Naive thymus-derived CD4-positive, alpha-beta T cell (primary cell): ENCODE results near the gene PRLH. TPM values are rescaled to one million over a fixed set of nuclear protein-coding genes. Genes with fewer than 3 reads are reported as not detected.
A peak's percentile ranks its signal among the peaks of the same experiment; 100 is the strongest.

Source experiments
- ATAC-seq: fragments of 150-1000 bp; cut with Tn5 transposase; 2 replicates; pipeline ENCODE4 v1.10.0; 2021; ENCODE audit warnings: mild to moderate bottlenecking, moderate library complexity
- CTCF ChIA-PET: fragments of 350-600 bp; sonication (Branson Sonifier 250); formaldehyde crosslinking; loops from one replicate; lab custom pipeline; 2021; ENCODE audit warnings: antibody characterized with exemption; lab: Charles Lee
- POLR2A ChIA-PET: fragments of 350-600 bp; sonication (Branson Sonifier 250); formaldehyde crosslinking; loops from one replicate; lab custom pipeline; 2021; ENCODE audit warnings: antibody characterized with exemption, inconsistent platforms; lab: Charles Lee
- DNase-seq, 9 donors: peaks; one replicate each; pipeline versions ENCODE4 v3.0.0 to v3.0.0-alpha.2; 2020 to 2022; ENCODE audit warnings: mixed read lengths in 1 of 9
- H3K27ac ChIP-seq: one replicate; pipeline ENCODE4 v1.7.0; 2013; ENCODE audit warnings: mild to moderate bottlenecking, low read depth, low read length, moderate library complexity
- H3K27me3 ChIP-seq, 2 donors: one replicate each; pipeline ENCODE4 v1.7.0; 2013; ENCODE audit warnings: low read length in 2 of 2, mild to moderate bottlenecking in 2 of 2, moderate library complexity in 2 of 2; ENCODE audit not compliant: control insufficient read depth in 2 of 2, insufficient read depth in 2 of 2
- H3K36me3 ChIP-seq, 3 experiments: 1 replicate in 2 of 3; 2 replicates in 1 of 3; pipeline ENCODE4 v1.7.0; 2013; ENCODE audit warnings: low read length in 3 of 3, mild to moderate bottlenecking in 3 of 3, moderate library complexity in 1 of 3; ENCODE audit not compliant: insufficient read depth in 3 of 3, control insufficient read depth in 2 of 3
- H3K4me1 ChIP-seq, 2 donors: one replicate each; pipeline ENCODE4 v1.7.0; 2013; ENCODE audit warnings: low read length in 2 of 2, mild to moderate bottlenecking in 2 of 2, moderate library complexity in 1 of 2; ENCODE audit not compliant: control insufficient read depth in 2 of 2, insufficient read depth in 2 of 2
- H3K4me3 ChIP-seq: 2 replicates; pipeline ENCODE4 v1.7.0; 2013; ENCODE audit warnings: mild to moderate bottlenecking, low read length
- H3K9me3 ChIP-seq, 3 experiments: 1 replicate in 2 of 3; 2 replicates in 1 of 3; pipeline ENCODE4 v1.7.0; 2013; ENCODE audit warnings: low read length in 3 of 3; ENCODE audit not compliant: control insufficient read depth in 2 of 3
- H3K27ac Mint-ChIP-seq, 9 donors: one replicate each; pipeline ENCODE4 v1.8.0; 2020 to 2022; ENCODE audit warnings: mixed read lengths in 9 of 9, mild to moderate bottlenecking in 8 of 9, moderate library complexity in 5 of 9, inconsistent platforms in 2 of 9
- H3K27me3 Mint-ChIP-seq, 5 donors: one replicate each; pipeline ENCODE4 v1.8.0; 2021 to 2022; ENCODE audit warnings: mixed read lengths in 5 of 5, mild to moderate bottlenecking in 1 of 5
- H3K36me3 Mint-ChIP-seq, 5 donors: one replicate each; pipeline ENCODE4 v1.8.0; 2020 to 2022; ENCODE audit warnings: mixed read lengths in 5 of 5, mild to moderate bottlenecking in 3 of 5, inconsistent platforms in 1 of 5
- H3K4me1 Mint-ChIP-seq, 7 donors: one replicate each; pipeline ENCODE4 v1.8.0; 2020 to 2022; ENCODE audit warnings: mixed read lengths in 7 of 7, mild to moderate bottlenecking in 3 of 7, inconsistent platforms in 1 of 7
- H3K4me3 Mint-ChIP-seq, 10 donors: one replicate each; pipeline ENCODE4 v1.8.0; 2020 to 2022; ENCODE audit warnings: mild to moderate bottlenecking in 10 of 10, mixed read lengths in 10 of 10, moderate library complexity in 6 of 10, inconsistent platforms in 2 of 10
- H3K9me3 Mint-ChIP-seq, 11 donors: one replicate each; pipeline ENCODE4 v1.8.0; 2020 to 2022; ENCODE audit warnings: mixed read lengths in 11 of 11, mild to moderate bottlenecking in 4 of 11, inconsistent platforms in 1 of 11, moderate library complexity in 1 of 11
- intact Hi-C, 2 donors: fragments of 100-400 bp; cut with micrococcal nuclease; formaldehyde crosslinking; loops; one replicate each; pipeline ENCODE4 v1.15.1; 2023
- polyA plus RNA-seq, 2 donors: library from polyadenylated mRNA; unstranded; fragments of 300-500 nt; fragmentation: Illumina TruSeq; gene quantifications; one replicate each; pipeline ENCODE4 v1.2.3, GENCODE V29; 2021
- total RNA-seq, 6 experiments: library from RNA in 5 of 6; stranded (reverse) in 5 of 6; gene quantifications; 1 replicate in 5 of 6; 2 replicates in 1 of 6; pipeline ENCODE4 v1.2.3 and lab custom pipeline; 2021 to 2026

PRLH gene
- total and polyA plus RNA-seq, 7 experiments from 2014 or later, result not detected

DNA sequence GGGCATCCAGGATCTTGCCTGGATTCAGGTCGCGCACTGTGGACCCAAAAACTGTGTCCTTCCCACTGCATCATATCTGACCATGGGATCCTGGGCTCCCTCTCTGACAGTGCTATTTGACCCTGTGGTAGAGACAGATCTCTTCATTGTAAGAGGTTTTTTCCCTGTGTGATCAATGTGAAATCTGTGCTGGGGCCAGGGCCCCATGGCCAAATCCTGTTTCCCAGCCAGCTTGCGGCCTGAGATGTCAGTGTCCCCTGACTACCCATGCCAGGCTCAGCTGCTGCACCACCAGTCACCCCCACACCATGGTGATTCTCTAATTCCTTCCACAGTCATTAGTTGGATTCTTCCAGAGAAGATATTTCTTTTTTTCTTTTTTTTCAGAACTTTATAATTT lies 3.5 kb downstream of the PRLH start:
- no peak overlapping the region for H3K4me3 ChIP-seq
- ChIA-PET POLR2A (no interaction called here), CTCF (no interaction called here)
- peaks cover 0 to 2% (median 0%) of the 10 kb centered on the region in 11 donors for H3K9me3 Mint-ChIP-seq
- no peaks in the 10 kb centered on the region for H3K36me3 Mint-ChIP-seq
- H3K4me3 Mint-ChIP-seq, result no peak overlapping the region
- DNase-seq, result no peak
- intact Hi-C loops, result loop anchor here (5.0 to 10.0 kb wide), 2 partner anchors 445 to 1803 kb away; no protein-coding TSS in a partner anchor
- no peaks in the 10 kb centered on the region for H3K27me3 ChIP-seq
- no peak for ATAC-seq
- H3K27ac ChIP-seq, result no peak overlapping the region
- H3K4me1 ChIP-seq, result no peaks in the 10 kb centered on the region
- peaks cover 0 to 7% (median 5%) of the 10 kb centered on the region in 7 donors for H3K4me1 Mint-ChIP-seq
- H3K27me3 Mint-ChIP-seq, result no peaks in the 10 kb centered on the region
- no peaks in the 10 kb centered on the region for H3K36me3 ChIP-seq
- no peak overlapping the region for H3K27ac Mint-ChIP-seq
- H3K9me3 ChIP-seq, result no peaks in the 10 kb centered on the region

DNA sequence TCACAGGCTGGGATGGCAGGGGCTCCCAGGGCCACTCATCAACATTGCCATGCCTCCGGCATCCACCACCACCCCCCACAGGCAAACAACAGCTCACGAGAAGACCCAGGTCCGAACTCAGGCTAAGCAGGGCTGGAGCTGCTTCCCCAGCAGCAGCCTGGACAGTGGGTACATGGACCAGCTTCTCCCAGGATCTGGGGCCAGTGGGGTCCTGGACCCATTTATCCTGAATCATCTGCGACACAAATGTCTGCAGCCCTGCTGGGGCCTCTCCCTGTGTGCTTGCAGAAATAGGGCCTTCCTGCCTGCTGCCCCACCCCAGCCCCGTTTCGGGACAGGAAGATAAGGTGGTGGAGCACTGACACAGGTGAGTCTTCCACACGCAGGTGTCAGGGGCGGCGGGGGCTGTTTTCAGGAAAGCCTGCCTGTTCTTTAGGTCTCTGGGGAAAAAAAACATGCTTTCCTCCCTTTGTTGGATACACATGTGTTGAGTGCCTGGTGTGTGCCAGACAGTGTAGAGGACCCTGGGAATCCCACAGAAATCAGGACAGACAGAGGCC lies 4.5 kb downstream of the PRLH start:
- Mint-ChIP-seq H3K27me3 (no peaks in the 10 kb centered on the region), H3K27ac (no peak overlapping the region), H3K36me3 (no peaks in the 10 kb centered on the region), H3K4me1 (peaks cover 0 to 7% (median 5%) of the 10 kb centered on the region in 7 donors), H3K9me3 (peaks cover 0 to 2% (median 0%) of the 10 kb centered on the region in 11 donors), H3K4me3 (no peak overlapping the region)
- ChIA-PET CTCF (interaction anchor here (0.5 to 4.6 kb wide), 15 partner anchors 8 to 422 kb away, joined by 3 to 61 read pairs (median 4); partner anchors contain the start of gene RAB17), POLR2A (interaction anchor here (1.5 kb wide), 1 partner anchor 58 kb away, joined by 4 read pairs; no protein-coding TSS in a partner anchor)
- Histone ChIP-seq H3K4me3 (no peak overlapping the region), H3K4me1 (no peaks in the 10 kb centered on the region), H3K36me3 (no peaks in the 10 kb centered on the region), H3K27me3 (no peaks in the 10 kb centered on the region), H3K9me3 (no peaks in the 10 kb centered on the region), H3K27ac (no peak overlapping the region)
- intact Hi-C loops, result loop anchor here (5.0 to 10.0 kb wide), 2 partner anchors 446 to 1804 kb away; no protein-coding TSS in a partner anchor
- ATAC-seq (no peak), DNase-seq (no peak)

DNA sequence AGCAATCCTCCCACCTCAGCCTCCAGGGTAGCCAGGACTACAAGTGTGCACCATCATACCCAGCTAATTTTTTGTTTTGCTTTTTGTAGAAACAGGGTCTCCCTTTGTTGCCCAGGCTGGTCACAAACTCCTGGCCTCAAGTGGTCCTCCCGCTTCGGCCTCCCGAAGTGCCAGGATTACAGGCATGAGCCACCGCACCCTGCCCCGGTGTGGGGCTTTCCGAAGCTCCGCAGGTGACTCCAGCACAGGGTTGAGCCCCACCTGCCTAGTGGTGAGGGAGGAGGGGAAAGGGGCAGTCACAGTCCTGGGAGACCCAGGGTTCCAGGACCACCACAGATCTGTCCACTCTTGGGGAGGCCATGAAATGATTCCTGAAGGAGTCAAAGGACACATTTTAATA lies 5.2 kb downstream of the PRLH start:
- peaks cover 0 to 4% (median 0%) of the 10 kb centered on the region in 5 donors for H3K27me3 Mint-ChIP-seq
- intact Hi-C loops, result loop anchor here (5.0 to 10.0 kb wide), 2 partner anchors 447 to 1804 kb away; no protein-coding TSS in a partner anchor
- Histone ChIP-seq H3K9me3 (no peaks in the 10 kb centered on the region), H3K4me1 (no peaks in the 10 kb centered on the region), H3K4me3 (no peak overlapping the region), H3K27me3 (no peaks in the 10 kb centered on the region), H3K27ac (no peak overlapping the region), H3K36me3 (no peaks in the 10 kb centered on the region)
- no peaks in the 10 kb centered on the region for H3K36me3 Mint-ChIP-seq
- CTCF ChIA-PET, result interaction anchor here (0.5 to 4.6 kb wide), 19 partner anchors 10 to 423 kb away, joined by 3 to 61 read pairs (median 4); partner anchors contain the start of gene RAB17
- peaks cover 0 to 2% (median 0%) of the 10 kb centered on the region in 11 donors for H3K9me3 Mint-ChIP-seq
- H3K4me3 Mint-ChIP-seq, result no peak overlapping the region
- DNase-seq (no peak), ATAC-seq (no peak)
- peak overlapping the region in 3 of 9 donors; percentile 5 to 21 (median 20) for H3K27ac Mint-ChIP-seq
- POLR2A ChIA-PET, result interaction anchor here (1.5 kb wide), 1 partner anchor 59 kb away, joined by 4 read pairs; no protein-coding TSS in a partner anchor
- peaks cover 0 to 7% (median 5%) of the 10 kb centered on the region in 7 donors for H3K4me1 Mint-ChIP-seq

DNA sequence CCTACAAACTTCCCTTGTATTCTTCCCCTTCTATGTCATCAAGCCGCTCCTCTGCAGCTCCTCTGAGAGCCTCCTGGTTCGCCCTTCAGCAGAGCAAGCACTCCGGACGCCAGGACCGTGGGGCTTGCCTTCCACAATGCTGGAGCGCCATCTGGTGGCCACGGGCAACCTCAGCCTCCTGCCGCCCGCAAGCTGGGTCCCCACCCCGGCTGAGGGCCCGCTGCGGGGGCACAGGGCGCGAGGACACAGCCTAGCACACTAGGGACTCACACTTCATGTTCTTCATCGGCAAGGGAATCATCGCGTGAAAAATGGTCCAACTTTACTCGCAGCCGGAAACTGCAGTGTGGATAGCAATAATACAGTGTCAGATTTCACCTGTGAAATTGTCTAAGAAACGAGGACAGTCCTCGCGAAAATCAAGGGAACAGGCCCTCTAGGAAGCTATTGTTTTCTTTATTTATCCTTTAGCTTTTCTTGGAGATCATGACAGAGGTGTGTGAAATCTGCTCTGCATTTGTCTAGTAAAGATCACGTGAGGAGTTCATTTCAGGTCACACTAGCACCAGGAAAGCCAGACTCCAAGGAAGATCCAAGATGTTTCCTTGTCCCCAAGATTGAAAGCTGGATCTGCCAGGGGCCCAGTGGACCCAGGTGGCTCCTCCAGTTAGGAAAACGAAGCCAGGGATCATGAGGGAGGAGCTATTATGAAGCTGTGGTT lies 5.8 kb downstream of the PRLH start:
- POLR2A ChIA-PET, result interaction anchor here (1.5 kb wide), 1 partner anchor 59 kb away, joined by 4 read pairs; no protein-coding TSS in a partner anchor
- Mint-ChIP-seq H3K27ac (peak overlapping the region in 2 of 9 donors; percentile 20 to 21), H3K36me3 (no peaks in the 10 kb centered on the region), H3K27me3 (peaks cover 0 to 6% (median 0%) of the 10 kb centered on the region in 5 donors), H3K4me1 (peaks cover 0 to 7% (median 5%) of the 10 kb centered on the region in 7 donors), H3K4me3 (no peak overlapping the region), H3K9me3 (peaks cover 0 to 2% (median 0%) of the 10 kb centered on the region in 11 donors)
- Histone ChIP-seq H3K27me3 (no peaks in the 10 kb centered on the region), H3K9me3 (no peaks in the 10 kb centered on the region), H3K4me1 (no peaks in the 10 kb centered on the region), H3K36me3 (no peaks in the 10 kb centered on the region), H3K27ac (no peak overlapping the region), H3K4me3 (no peak overlapping the region)
- CTCF ChIA-PET, result interaction anchor here (0.6 to 4.6 kb wide), 20 partner anchors 10 to 418 kb away, joined by 3 to 61 read pairs (median 4); partner anchors contain the start of gene RAB17
- DNase-seq, result peak; percentile 66 to 88 (median 81)
- peak; percentile 95 for ATAC-seq
- intact Hi-C loops, result loop anchor here (1.0 to 10.0 kb wide), 9 partner anchors 31 to 1805 kb away; no protein-coding TSS in a partner anchor

DNA sequence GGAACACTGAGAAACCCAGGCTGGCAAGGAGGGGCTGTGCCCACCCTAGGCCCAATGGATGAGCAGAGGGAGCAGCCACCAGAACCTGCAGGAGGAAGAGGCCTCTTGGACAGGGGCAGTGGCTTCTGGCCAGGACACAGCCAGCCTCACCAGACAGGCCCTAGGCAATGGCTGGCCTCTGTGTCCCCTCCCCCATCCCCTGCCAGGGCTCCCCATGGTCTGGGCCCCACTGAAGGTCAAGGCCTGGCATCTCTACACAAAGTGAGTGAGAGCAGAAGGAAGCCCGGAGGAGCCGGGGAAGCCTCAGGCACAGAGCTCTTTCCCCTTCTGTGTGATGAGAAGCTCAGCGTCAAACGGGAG lies 6.3 kb downstream of the PRLH start:
- Histone ChIP-seq H3K27ac (no peak overlapping the region), H3K4me3 (no peak overlapping the region), H3K27me3 (no peaks in the 10 kb centered on the region), H3K36me3 (no peaks in the 10 kb centered on the region), H3K4me1 (no peaks in the 10 kb centered on the region), H3K9me3 (no peaks in the 10 kb centered on the region)
- Mint-ChIP-seq H3K4me1 (peaks cover 0 to 7% (median 5%) of the 10 kb centered on the region in 7 donors), H3K27ac (no peak overlapping the region), H3K4me3 (no peak overlapping the region), H3K9me3 (peaks cover 0 to 2% (median 0%) of the 10 kb centered on the region in 11 donors), H3K36me3 (no peaks in the 10 kb centered on the region), H3K27me3 (peaks cover 0 to 6% (median 0%) of the 10 kb centered on the region in 5 donors)
- no peak for ATAC-seq
- no peak for DNase-seq
- intact Hi-C loops, result loop anchor here (1.0 to 10.0 kb wide), 9 partner anchors 30 to 1805 kb away; no protein-coding TSS in a partner anchor
- ChIA-PET CTCF (interaction anchor here (0.8 to 4.6 kb wide), 11 partner anchors 11 to 418 kb away, joined by 3 to 61 read pairs (median 6); partner anchors contain the start of gene RAB17), POLR2A (no interaction called here)

DNA sequence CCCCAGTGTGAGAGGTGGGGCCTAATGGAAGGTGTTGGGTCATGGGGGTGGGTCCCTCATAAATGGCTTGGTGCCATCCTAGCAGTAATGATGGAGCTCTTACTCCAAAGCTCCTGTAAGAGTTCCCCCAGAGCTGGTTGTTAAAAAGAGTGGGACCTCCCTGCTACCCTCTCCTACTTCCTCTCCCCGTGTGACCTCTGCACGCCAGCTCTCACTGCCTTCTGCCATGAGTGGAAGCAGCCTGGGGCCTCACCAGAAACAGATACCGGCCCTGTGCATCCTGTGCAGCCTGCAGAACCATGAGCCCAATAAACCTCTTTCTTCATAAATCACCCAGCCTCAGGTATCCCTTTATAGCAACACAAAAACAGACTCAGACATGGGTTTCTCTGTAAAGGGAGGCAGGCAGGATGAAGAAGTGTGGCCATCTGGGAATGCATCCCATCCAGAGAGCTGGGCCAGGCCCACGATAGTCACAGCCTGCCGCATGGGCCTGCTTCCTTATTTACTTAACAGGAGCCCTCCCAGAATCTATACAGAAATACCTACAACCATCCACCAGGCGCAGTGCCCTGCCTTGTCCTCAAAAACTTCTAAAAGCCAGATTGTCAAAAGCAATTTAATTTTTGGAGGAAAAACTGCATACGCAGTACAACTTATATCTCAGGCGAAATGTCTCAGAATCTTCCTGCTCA lies 7.5 kb downstream of the PRLH start:
- DNase-seq, result no peak
- Mint-ChIP-seq H3K4me1 (peaks cover 0 to 7% (median 5%) of the 10 kb centered on the region in 7 donors), H3K36me3 (no peaks in the 10 kb centered on the region), H3K9me3 (peaks cover 0 to 1% (median 0%) of the 10 kb centered on the region in 11 donors), H3K27ac (peak overlapping the region in 2 of 9 donors; percentile 17 to 44), H3K27me3 (peaks cover 0 to 6% (median 0%) of the 10 kb centered on the region in 5 donors), H3K4me3 (no peak overlapping the region)
- ChIA-PET POLR2A (no interaction called here), CTCF (interaction anchor here (0.5 to 4.6 kb wide), 8 partner anchors 11 to 412 kb away, joined by 3 to 61 read pairs (median 3); no protein-coding TSS in a partner anchor)
- H3K9me3 ChIP-seq, result no peaks in the 10 kb centered on the region
- H3K27me3 ChIP-seq, result no peaks in the 10 kb centered on the region
- H3K27ac ChIP-seq, result no peak overlapping the region
- no peaks in the 10 kb centered on the region for H3K36me3 ChIP-seq
- H3K4me1 ChIP-seq, result no peaks in the 10 kb centered on the region
- H3K4me3 ChIP-seq, result no peak overlapping the region
- ATAC-seq, result no peak
- intact Hi-C loops, result loop anchor here (2.0 to 10.0 kb wide), 4 partner anchors 29 to 1807 kb away; no protein-coding TSS in a partner anchor
